Measurements from ENCODE around the gene CFAP53.

DNA sequence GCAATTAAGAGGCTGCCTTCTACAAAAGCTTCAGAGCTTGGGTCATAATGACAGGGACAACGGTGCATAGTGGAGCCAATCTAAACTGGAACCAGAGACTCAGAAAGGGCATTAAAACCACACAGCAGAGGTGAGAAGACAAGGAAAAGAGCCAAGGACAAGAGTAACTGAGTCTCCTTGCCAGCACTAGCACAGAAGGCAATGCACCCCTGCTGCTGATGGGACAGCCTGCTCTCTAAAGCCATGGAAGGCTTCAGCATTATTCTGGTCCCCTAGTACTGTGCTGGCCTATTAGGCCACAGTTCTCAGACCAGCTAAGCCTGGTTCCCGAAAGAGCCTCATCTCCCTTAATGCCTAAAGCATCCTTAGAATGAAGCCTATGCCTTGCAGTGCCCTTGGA is 86.8 kb downstream of the CFAP53 start:
- TF ChIP-seq, protein P1, sequence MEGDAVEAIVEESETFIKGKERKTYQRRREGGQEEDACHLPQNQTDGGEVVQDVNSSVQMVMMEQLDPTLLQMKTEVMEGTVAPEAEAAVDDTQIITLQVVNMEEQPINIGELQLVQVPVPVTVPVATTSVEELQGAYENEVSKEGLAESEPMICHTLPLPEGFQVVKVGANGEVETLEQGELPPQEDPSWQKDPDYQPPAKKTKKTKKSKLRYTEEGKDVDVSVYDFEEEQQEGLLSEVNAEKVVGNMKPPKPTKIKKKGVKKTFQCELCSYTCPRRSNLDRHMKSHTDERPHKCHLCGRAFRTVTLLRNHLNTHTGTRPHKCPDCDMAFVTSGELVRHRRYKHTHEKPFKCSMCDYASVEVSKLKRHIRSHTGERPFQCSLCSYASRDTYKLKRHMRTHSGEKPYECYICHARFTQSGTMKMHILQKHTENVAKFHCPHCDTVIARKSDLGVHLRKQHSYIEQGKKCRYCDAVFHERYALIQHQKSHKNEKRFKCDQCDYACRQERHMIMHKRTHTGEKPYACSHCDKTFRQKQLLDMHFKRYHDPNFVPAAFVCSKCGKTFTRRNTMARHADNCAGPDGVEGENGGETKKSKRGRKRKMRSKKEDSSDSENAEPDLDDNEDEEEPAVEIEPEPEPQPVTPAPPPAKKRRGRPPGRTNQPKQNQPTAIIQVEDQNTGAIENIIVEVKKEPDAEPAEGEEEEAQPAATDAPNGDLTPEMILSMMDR (conservative IDR thresholded peaks at IDR 0.05; ENCODE audit: low read length): no peak
- no peak for TF ChIP-seq EZH2phosphoT487 (IDR thresholded peaks at IDR 0.05; ENCODE audit: borderline replicate concordance, low read depth, low read length)
